Osteocyte (in vitro differentiated cells): ENCODE results near the gene CTIF. TPM values are rescaled to one million over a fixed set of nuclear protein-coding genes. Genes with fewer than 3 reads are reported as not detected.

Experiments used
- DNase-seq: peaks from one replicate; pipeline ENCODE4 v3.0.0; 2021; ENCODE audit warnings: mixed read lengths; ENCODE audit not compliant: unreplicated experiment; ENCODE audit errors: extremely low spot score
- H3K27ac Mint-ChIP-seq: one replicate; pipeline ENCODE4 v1.8.0; 2021; ENCODE audit warnings: mild to moderate bottlenecking, mixed read lengths; ENCODE audit not compliant: unreplicated experiment
- H3K27me3 Mint-ChIP-seq: one replicate; pipeline ENCODE4 v1.8.0; 2021; ENCODE audit warnings: mixed read lengths; ENCODE audit not compliant: unreplicated experiment
- H3K36me3 Mint-ChIP-seq: one replicate; pipeline ENCODE4 v1.8.0; 2021; ENCODE audit warnings: mixed read lengths; ENCODE audit not compliant: unreplicated experiment
- H3K4me1 Mint-ChIP-seq: one replicate; pipeline ENCODE4 v1.8.0; 2021; ENCODE audit warnings: mixed read lengths; ENCODE audit not compliant: unreplicated experiment
- H3K4me3 Mint-ChIP-seq: one replicate; pipeline ENCODE4 v1.8.0; 2021; ENCODE audit warnings: mild to moderate bottlenecking, moderate library complexity, mixed read lengths; ENCODE audit not compliant: unreplicated experiment
- H3K9me3 Mint-ChIP-seq: one replicate; pipeline ENCODE4 v1.8.0; 2021; ENCODE audit warnings: mixed read lengths; ENCODE audit not compliant: unreplicated experiment
- CTCF ChIP-seq: fragments of 200-600 bp; sonication (generic); IDR thresholded peaks from 2 replicates; pipeline ENCODE4 v1.5.0; 2021; ENCODE audit warnings: antibody characterized with exemption, mild to moderate bottlenecking, moderate library complexity
- total RNA-seq: library from RNA; stranded (reverse); gene quantifications from 2 replicates; pipeline ENCODE4 v1.2.1, GENCODE V29; 2021

Gene CTIF
- total RNA-seq, 1 donor from 2014 or later = 172 TPM

GRCh38 chr18:48871391-48872166 is 332.7 kb downstream of the CTIF start:
- peak overlapping the region; percentile 31 for H3K27ac Mint-ChIP-seq
- no peak for DNase-seq
- peaks cover 53% of the 10 kb centered on the region for H3K4me1 Mint-ChIP-seq
- no peaks in the 10 kb centered on the region for H3K27me3 Mint-ChIP-seq
- no peak overlapping the region for H3K4me3 Mint-ChIP-seq
- no peaks in the 10 kb centered on the region for H3K36me3 Mint-ChIP-seq
- no peaks in the 10 kb centered on the region for H3K9me3 Mint-ChIP-seq
- TF ChIP-seq CTCF = no peak

DNA sequence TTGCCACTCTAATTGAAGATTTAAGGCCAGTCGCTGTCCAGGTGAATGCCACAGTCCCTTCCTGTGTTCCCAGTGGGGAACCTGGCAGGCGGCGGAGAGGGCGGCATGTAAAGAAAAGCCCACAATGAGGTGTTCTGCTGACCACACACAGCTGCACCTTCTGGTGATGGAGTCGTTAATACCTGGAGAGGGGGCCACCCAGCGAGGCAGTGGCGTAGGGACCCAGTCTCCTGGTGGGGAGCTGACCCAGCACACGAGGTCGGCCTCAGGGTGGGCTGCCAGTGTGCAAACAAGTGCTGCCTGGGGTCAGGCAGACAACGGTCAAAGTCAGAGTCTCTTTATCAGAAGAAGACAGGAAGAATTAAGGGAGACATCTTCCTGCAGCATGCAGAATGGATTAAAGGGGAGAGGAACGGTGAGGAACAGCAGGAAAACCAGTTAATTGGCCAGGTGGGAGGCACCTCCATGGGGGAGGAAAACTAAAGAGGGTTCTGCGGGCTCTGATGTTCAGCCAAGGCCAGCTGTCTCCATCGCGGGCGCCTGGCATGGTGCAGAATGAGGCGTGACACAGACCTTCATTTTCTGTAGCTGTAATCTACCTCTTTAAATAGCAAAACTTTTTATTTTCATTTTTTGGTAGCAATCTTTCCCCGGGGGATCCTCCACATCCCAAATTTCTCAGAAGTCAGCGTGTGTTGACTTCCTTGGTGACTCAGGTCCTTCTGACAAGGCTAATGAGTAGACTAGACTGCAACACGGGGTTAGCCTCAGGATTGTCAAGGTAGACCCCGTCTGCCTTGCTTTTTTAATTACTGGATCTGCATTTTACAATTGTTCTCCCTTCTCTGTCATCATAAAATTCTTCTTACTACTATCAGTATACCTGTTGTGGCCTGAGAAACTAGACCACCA is 333.7 kb downstream of the CTIF start:
- Mint-ChIP-seq H3K4me1 (peaks cover 55% of the 10 kb centered on the region), H3K9me3 (no peaks in the 10 kb centered on the region), H3K27me3 (no peaks in the 10 kb centered on the region), H3K4me3 (no peak overlapping the region), H3K27ac (peak overlapping the region; percentile 93), H3K36me3 (no peaks in the 10 kb centered on the region)
- no peak for TF ChIP-seq CTCF
- no peak for DNase-seq

- Mint-ChIP-seq H3K4me3 (no peak overlapping the region), H3K9me3 (no peaks in the 10 kb centered on the region), H3K36me3 (no peaks in the 10 kb centered on the region), H3K27ac (peak overlapping the region; percentile 50), H3K4me1 (peaks cover 53% of the 10 kb centered on the region), H3K27me3 (no peaks in the 10 kb centered on the region)
- TF ChIP-seq CTCF = no peak
- no peak for DNase-seq
These were observed 335.4 kb downstream of the CTIF start for GRCh38 chr18:48874233-48874632.

GRCh38 chr18:48874701-48875162 is 335.9 kb downstream of the CTIF start:
- no peaks in the 10 kb centered on the region for H3K9me3 Mint-ChIP-seq
- H3K27ac Mint-ChIP-seq = no peak overlapping the region
- no peak for TF ChIP-seq CTCF
- no peak for DNase-seq
- H3K27me3 Mint-ChIP-seq = no peaks in the 10 kb centered on the region
- H3K36me3 Mint-ChIP-seq = no peaks in the 10 kb centered on the region
- peaks cover 53% of the 10 kb centered on the region for H3K4me1 Mint-ChIP-seq
- no peak overlapping the region for H3K4me3 Mint-ChIP-seq
